Eye (tissue), 1 donor: Measurements from ENCODE around the gene TRIM16.
"Not testable (repeated sequence)": the region's sequence is repeated elsewhere in the genome, so short reads cannot be mapped to it uniquely, and the experiment has no call there.

Experiments used
- DNase-seq: peaks from one replicate; pipeline ENCODE4 v3.0.0-alpha.2; 2015

Gene TRIM16

GRCh38 chr17:15683824-15684478, at the start of gene TRIM16:
TRIM16 (minus strand) TSS chr17:15684311; CDS start chr17:15651609, 32,702 bp downstream.
- peak; percentile 93 for DNase-seq

DNA sequence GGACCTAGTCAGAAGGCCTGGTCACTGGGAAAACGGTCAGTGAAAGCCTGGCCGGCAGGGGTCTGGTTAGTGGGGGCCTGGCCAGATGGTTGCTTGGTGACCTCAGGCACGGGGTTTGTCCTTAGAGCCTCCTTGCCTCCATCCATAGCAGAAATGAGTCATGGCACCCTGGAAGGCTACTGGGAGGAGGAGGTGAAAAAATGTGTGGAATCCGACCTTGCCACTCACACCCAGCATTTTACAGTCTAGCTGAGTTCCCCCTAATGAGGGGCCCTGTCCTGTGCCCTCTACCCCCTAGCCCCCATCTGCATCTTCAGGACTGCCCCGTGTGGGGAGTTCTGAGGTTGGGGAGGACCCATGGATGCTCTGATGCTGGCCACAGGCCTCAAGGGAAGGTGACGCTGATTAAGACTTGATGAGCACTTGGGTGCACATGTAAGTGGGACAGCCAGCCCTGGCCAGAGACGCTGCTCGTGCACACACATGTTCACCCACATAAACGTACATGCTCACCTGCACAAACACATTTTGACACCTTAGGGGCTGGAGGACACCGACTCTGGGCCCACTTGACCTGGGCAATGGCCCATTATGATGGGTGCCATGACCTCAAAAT, 49.2 kb upstream of the TRIM16 start:
- DNase-seq: not testable (repeated sequence)

DNA sequence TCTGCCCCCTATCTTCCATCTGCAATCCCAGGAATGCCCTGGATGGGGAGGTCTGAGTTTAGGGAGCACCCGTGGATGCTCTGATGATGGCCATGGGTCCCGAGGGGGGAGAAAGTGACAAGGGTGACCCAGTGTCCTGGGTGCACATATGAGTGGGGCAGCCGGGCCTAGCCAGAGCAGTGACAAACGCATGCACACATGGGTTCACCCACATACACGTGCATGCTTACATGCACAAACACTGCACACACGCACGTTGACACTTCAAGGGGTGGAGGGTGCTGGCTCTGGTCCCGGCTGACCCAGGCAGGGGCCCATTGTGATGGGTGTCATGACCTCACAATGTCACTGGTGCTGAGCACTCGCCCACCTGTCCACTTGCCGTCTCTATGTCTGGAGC, 47.8 kb upstream of the TRIM16 start, which contains the start of gene TBC1D26:
TSS of gene TBC1D26 (plus strand) at position 384 of the 400 bp plus-strand sequence. CDS start 3,066 bp downstream, outside the sequence.
- not testable (repeated sequence) for DNase-seq

- DNase-seq: not testable (repeated sequence)
These were observed 46.4 kb upstream of the TRIM16 start for GRCh38 chr17:15730535-15730934.

- not testable (repeated sequence) for DNase-seq
These were observed 32.8 kb upstream of the TRIM16 start for GRCh38 chr17:15716601-15717563.

DNA sequence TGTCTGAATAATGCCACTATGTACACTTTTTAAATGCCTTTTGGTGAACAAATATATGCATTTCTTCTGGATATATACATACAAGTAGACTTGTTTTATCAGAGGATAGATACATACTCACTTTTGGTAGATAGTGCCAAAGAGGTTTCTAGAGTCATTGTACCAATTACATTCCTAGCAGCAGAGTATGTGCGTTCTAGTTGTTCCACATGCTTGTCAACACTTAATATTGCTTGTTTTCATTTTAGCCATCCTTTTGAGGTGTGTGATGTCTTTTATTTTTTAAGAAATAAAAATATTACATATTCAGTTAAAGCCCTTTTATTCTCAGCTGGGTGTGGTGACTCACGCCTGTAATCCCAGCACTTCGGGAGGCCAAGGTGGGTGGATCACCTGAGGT, 24.8 kb upstream of the TRIM16 start:
- not testable (repeated sequence) for DNase-seq

DNA sequence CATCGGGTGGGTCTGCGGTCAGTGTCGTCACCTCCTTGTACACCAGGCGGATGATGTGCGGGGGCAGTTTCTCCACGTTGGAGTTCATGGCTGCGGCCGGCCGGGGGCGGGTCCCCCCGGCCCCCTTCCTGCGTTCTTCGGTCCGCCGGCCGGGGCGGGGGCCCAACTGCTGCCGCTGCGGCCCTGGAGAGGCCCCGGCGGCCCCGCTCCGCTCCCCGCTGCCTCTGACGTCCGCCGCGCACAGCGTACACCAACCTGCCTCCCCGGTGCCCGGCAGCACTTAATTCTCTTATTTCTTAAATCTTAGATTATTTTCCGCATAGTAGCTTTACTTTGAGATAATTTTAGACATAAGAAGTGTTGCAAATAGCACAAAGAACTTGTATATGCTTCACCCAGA, 20.7 kb upstream of the TRIM16 start:
- DNase-seq: not testable (repeated sequence)

DNA sequence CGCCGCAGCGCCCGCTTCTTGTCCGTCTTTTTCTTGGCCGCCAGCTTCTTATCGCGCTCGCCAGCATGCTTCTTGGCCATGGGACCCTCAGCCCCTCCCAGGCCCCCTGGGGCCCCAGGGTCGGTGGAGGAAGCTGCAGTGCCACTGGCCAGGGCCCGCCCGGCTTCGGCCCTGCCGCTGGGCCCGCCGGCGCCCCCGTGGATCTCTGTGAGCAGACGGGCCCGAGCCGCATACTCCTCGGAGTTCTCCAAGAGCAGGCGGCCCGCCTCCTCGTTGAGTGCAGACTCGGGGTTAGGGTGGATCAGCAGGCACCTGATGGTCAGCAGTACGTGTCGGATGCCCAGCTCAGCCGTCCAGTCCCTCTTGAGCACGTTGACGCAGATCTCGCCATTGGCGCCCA, 20.1 kb upstream of the TRIM16 start:
- not testable (repeated sequence) for DNase-seq

DNA sequence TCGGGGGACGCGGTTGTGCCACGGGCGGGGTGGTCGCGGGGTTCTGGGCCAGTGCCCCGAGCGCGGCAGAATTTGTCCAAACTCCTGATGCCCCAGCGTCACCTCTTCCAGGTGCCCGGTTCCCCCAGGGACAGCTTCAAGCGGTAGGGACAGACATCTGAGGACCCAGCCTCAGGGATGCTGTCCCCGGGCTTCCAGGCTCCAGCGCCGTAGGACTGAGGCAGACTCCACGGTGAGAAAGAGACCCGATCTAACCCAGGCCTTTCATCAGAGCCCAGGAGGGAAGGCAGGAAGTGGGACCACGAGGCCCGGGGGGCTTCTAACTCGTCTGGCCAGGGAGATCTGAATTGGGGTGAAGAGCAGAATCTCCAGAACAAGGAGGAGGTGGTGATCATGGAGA, 15.8 kb upstream of the TRIM16 start:
- not testable (repeated sequence) for DNase-seq

DNA sequence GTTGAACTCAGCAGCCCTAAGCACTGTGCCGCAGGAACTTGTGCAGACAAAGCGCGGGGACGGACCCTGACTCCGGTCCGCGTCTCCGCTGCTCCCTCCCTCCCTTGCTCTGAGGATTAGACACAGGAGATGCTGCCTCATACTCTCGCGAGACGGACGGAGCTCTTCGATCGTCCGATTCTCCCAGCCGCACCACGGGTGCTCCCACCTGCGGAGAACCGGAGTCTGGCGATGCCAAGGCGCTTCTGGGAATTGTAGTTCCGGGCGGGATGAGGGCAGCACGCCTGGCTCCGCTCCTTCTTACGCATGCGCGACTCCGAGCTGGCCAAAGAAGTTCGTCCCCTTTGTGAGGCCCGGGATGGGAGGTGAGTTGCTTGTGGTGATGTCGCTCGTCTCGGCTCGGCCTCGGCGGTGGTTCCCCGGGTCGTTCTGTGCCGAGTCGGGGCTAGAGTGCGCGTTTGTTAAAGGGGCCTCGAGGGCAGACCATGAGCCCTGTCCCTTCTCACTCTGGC, 15.4 kb upstream of the TRIM16 start, which contains the start of gene ZNF286A:
TSS of gene ZNF286A (plus strand) at position 340 of the 512 bp plus-strand sequence. CDS start 578 bp downstream, outside the sequence.
- peak; percentile 100 for DNase-seq

DNA sequence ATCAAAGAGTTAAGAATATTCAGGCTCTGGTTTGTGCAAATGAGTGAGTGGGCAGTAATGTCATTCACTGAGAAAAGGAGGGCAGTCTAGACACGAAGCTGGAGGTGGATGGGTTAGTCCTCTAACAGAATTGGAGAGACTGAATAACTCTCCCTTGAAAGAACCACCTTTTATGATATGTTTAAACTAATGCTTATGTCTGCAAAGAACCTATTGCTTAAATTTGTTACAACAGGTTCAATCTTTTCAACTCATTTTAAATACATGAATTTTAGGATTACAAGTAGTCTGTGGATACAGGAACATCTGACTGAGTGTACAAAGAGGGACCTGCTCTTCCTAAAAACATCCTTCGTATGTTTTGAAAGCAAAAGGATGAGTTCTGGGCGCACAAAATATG, 14.9 kb upstream of the TRIM16 start:
- DNase-seq: peak; percentile 52

- DNase-seq: not testable (repeated sequence)
These were observed 3.4 kb upstream of the TRIM16 start for GRCh38 chr17:15687494-15687893.

DNA sequence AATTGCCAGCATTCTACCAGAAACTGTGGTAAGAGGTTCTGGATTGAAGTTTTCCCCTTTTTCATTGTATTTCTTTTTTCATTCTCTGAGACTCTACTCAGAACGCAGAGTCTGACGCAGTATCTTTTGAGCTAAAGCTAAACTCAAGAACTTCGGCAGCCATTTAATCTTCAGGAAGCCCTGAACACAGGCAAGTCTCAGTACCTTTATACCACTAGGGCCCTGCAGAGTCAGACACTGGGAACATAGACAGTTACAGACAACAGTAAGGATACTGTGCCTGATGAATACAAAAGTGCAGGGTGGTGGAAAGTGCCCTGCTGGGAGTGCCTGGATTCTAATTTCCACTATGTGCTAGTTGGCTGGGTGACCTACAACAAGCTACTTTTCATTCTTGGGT, 976 bp downstream of the TRIM16 start:
- DNase-seq: not testable (repeated sequence)

DNA sequence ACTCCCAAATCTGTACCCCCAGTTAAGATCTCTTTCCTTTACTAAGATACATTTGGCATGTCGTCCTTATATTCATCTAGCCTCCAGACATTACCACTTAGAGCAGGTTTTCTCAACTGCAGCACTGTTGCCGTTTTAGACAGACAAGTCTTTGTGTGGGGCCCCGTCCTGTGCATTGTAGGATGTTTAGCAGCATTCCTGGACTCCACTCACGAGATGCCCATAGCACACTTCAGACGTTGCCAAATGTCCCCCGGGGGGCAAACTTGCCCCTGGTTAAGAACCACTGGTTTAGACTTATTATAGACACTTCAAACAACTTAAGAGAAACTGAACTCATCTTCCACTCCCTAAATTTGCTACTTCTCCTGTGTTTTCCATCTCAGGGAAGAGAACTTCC, 8.1 kb downstream of the TRIM16 start:
- not testable (repeated sequence) for DNase-seq

DNA sequence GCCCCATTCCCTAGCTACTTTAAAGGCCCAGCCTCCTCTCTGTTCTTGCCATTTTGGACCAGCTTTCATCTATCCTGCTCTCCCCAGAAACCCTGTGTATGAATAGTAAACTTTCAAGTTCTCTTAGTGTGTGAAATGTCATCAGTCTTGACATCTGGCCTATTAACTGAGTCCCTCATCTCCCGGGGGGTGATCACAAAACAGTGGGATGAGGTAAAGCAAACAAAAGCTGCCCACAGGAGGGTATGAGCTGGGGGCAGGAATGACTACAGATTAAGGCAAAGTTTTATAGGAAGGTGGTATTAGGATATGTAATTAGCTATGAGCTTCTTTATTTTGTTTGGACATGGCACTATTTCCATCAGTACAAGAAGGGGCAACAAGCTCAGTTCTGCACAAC, 9.5 kb downstream of the TRIM16 start:
- not testable (repeated sequence) for DNase-seq

DNA sequence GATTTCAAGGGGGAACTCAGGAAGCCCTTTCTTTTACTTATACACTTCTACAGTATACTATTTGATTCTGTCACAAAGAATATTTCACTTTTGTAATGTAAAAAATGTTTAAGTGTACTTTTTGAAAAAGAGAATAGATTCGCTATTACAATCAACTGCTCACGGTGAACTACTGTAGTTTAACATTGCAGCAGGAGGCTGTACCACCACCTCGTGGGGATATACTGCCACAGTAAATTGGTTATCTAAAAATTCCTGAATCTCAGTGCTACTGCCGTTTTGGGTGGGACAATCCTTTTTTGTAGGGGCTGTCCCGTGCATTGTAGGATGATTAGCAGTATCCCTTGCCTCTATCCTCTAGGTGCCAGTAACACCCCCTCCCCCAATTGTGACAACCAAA, 14.6 kb downstream of the TRIM16 start:
- DNase-seq: not testable (repeated sequence)

DNA sequence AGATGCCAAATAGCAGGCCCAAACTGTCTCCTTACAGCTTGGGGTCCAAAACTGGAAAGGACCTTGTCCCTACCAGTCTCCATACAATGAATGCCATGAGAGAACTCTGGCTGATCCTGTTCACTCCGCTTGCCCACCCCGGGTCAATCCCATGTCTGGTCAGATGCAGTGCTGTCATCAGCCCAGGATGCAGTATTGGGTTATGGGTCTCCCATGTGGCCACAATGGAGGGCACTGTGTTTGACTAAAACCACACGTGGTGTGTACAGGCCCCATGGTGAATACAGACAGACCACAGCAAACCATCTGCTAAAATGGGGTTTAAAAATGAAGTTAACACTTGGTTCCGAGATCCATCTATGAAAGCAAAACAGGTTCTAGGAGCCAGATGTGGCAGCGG, 20.4 kb downstream of the TRIM16 start:
- no peak for DNase-seq

- no peak for DNase-seq
These were observed 20.9 kb downstream of the TRIM16 start for GRCh38 chr17:15663176-15663575.

DNA sequence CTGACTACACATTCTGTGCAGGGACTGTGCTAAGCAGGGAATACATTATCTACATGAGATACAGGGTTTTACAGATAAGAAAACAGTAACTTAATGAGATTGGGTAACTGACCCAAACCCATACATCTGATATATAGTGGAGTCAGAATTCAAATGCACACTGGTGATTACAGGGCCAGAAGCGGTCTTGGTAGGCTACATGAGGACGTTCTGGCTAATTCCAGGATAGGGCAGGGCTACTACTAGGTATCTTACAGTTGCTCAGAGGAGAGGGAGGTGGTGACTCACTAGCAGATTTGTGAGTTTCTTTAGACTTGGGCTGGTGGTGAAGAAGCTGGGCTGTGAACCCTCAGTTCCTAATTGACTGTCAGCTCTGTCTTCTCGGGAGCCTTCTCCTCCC, 21.4 kb downstream of the TRIM16 start:
- DNase-seq: no peak

GRCh38 chr17:15660077-15660476, 24.0 kb downstream of the TRIM16 start:
- DNase-seq: no peak

GRCh38 chr17:15659663-15660062, 24.4 kb downstream of the TRIM16 start:
- DNase-seq: no peak

- DNase-seq: no peak
These were observed 24.9 kb downstream of the TRIM16 start for GRCh38 chr17:15659236-15659635.

- no peak for DNase-seq
These were observed 25.8 kb downstream of the TRIM16 start for GRCh38 chr17:15658296-15658695.
